HG02763 (cell line): Measurements from ENCODE around the gene SFTA2.
"Not testable (repeated sequence)": the region's sequence is repeated elsewhere in the genome, so short reads cannot be mapped to it uniquely, and the experiment has no call there.

Experiments
- ATAC-seq: cut with Tn5 transposase; IDR thresholded peaks from one replicate; pipeline ENCODE4 v1.9.1; 2021; ENCODE audit warnings: mild to moderate bottlenecking, moderate library complexity; ENCODE audit not compliant: unreplicated experiment

SFTA2 gene

GRCh38 chr6:30914076-30914853 lies 17.7 kb downstream of the SFTA2 start, which contains the start of gene VARS2:
VARS2 (plus strand) TSS chr6:30914238; CDS start chr6:30914837, 599 bp downstream.
- peak; percentile 87 for ATAC-seq

DNA sequence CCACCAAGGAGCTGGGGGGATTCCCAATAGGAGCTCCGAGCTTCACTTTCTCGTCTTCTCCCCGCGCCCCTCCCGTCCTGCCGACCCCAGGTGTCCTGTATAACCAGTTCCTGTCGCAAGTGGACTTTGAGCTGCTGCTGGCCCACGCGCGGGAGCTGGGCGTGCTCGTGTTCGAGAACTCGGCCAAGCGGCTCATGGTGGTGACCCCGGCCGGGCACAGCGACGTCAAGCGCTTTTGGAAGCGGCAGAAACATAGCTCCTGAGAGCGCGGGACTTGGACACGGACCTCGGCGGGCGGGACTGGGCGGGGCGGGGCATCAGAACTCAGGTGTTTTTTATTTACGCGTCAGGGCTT lies 18.3 kb downstream of the SFTA2 start:
- no peak for ATAC-seq

- no peak for ATAC-seq
Observed at GRCh38 chr6:30912746-30913520, 19.0 kb downstream of the SFTA2 start.

- ATAC-seq = not testable (repeated sequence)
Observed at GRCh38 chr6:30910473-30910872, 21.5 kb downstream of the SFTA2 start.

DNA sequence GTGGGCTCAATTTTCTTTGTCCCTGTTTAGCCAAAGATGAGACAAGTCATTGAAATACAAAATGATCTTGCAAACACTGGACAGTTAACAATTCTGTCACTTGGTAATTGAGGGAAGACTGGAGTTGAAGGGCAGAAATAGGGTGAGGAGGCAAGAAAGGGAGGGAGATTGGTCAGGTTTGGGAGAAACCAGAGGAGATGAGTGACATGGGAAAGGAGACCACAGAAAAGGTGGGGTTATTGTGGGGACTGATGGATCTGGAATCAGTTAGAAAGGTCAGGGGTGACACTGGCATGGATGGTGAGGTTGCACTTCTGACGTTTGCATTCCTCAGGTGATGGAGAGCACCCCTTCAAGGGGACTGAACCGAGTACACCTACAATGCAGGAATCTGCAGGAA lies 23.3 kb downstream of the SFTA2 start:
- ATAC-seq = no peak

- ATAC-seq = peak; percentile 95
Observed at GRCh38 chr6:30907758-30908591, 24.0 kb downstream of the SFTA2 start, which contains the start of gene GTF2H4. GTF2H4 (plus strand) TSS chr6:30908207.

GRCh38 chr6:30907290-30907757 lies 24.6 kb downstream of the SFTA2 start:
- ATAC-seq = not testable (repeated sequence)

GRCh38 chr6:30903236-30903635 lies 28.7 kb downstream of the SFTA2 start:
- no peak for ATAC-seq

DNA sequence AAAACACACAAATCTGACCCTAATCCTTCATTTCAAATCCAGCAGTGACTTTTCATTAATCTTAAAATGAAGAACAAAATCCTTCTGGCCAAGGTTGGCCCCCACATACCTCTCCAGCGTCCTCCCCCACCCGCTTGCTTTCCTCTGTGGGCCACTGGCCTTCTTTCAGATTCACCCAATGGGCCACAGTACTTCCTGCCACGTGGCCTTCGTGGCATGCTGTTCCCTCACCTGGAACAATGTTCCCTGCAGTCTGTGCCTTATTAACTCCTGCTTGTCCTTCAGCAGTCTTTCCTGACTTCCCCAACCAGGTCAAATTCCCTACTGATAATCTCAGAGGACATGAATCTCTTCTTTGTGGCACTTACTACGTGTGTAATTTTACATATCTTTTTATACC lies 29.3 kb downstream of the SFTA2 start:
- no peak for ATAC-seq

GRCh38 chr6:30902196-30902595 lies 29.8 kb downstream of the SFTA2 start:
- not testable (repeated sequence) for ATAC-seq

GRCh38 chr6:30901436-30901835 lies 30.5 kb downstream of the SFTA2 start:
- no peak for ATAC-seq

- no peak for ATAC-seq
Observed at GRCh38 chr6:30900863-30901417, 31.0 kb downstream of the SFTA2 start.

DNA sequence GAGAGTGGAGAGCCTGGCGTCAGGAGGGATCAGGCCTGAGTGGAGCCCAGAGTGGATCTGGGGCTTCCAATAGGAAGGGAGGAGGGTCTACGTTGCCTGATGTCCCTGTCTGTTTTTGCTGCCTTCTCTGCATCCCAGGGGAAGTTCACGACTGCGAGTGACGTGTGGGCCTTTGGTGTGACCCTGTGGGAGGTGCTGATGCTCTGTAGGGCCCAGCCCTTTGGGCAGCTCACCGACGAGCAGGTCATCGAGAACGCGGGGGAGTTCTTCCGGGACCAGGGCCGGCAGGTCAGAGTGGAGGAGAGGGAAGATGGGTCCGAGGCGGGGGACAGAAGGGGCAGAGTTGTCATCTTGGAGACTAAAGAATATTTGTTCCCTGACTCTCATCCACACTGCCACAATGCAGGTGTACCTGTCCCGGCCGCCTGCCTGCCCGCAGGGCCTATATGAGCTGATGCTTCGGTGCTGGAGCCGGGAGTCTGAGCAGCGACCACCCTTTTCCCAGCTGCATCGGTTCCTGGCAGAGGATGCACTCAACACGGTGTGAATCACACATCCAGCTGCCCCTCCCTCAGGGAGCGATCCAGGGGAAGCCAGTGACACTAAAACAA lies 33.1 kb downstream of the SFTA2 start:
- no peak for ATAC-seq

- ATAC-seq = no peak
Observed at GRCh38 chr6:30897882-30898281, 34.1 kb downstream of the SFTA2 start.

GRCh38 chr6:30896541-30896940 lies 35.4 kb downstream of the SFTA2 start:
- ATAC-seq = no peak

DNA sequence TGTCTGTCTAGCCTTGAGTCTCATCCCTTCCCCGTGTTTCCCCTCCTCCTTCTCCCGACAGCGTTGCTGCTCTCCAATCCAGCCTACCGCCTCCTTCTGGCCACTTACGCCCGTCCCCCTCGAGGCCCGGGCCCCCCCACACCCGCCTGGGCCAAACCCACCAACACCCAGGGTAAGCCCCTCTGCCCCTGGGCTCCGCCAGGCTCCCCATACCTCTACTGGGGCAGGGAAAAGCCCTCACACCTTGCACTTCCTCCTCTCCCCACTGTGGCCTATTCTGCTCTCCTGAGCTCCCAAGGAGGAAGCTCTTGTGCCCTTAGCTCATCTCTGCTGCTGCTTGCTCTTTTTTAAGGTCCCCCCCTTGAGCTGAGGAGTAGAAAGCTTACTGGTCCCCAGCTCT lies 36.6 kb downstream of the SFTA2 start:
- ATAC-seq = no peak

- ATAC-seq = no peak
Observed at GRCh38 chr6:30894935-30895334, 37.0 kb downstream of the SFTA2 start.

GRCh38 chr6:30894381-30894780 lies 37.6 kb downstream of the SFTA2 start:
- no peak for ATAC-seq

DNA sequence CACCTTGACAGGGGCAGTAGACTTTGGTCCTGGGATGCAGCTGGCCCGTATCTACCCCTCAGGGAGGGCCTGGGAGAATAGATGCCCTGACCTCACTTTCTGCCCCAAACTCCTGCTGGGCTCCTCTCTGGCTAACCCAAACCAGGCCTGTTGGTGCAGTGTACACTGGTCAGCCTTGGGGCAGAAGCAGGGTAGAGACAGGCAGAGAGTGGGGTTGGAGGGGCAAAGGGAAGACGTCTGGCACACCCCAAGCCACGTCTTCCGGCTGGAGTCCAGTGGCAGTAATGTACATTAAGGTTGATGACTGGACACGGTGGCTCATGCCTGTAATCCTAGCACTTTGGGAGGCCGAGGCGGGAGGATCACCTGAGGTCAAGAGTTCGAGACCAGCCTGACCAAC lies 38.3 kb downstream of the SFTA2 start:
- no peak for ATAC-seq

GRCh38 chr6:30893001-30893591 lies 38.9 kb downstream of the SFTA2 start:
- ATAC-seq = no peak
